ENCODE data around the gene OR51T1. TPM values are rescaled to one million over a fixed set of nuclear protein-coding genes. Genes with fewer than 3 reads are reported as not detected.

Gene OR51T1
- total and polyA plus RNA-seq, 2 experiments from 2014 or later: not detected

- Histone ChIP-seq H2AFZ (no peak overlapping the region), H3K27me3 (replicated peaks; ENCODE audit: insufficient read depth) (no peaks in the 10 kb centered on the region; the same call in 1 of the 2 replicates), H3K27ac (no peak overlapping the region), H3K4me2 (ENCODE audit: unreplicated experiment) (no peak overlapping the region), H4K20me1 (ENCODE audit: insufficient read depth) (no peaks in the 10 kb centered on the region), H3K9me2 (ENCODE audit: insufficient read depth) (no peaks in the 10 kb centered on the region; the same call in 1 of the 2 replicates), H3K9ac (no peak overlapping the region), H3K4me3 (no peak overlapping the region), H3F3A (ENCODE audit: insufficient read depth) (no peaks in the 10 kb centered on the region), H3K36me3 (ENCODE audit: low read depth) (no peaks in the 10 kb centered on the region), H3K9me3 (ENCODE audit: low read depth) (no peaks in the 10 kb centered on the region), H3K4me1 (ENCODE audit: insufficient read depth) (no peaks in the 10 kb centered on the region), H3K79me2 (ENCODE audit: insufficient read depth) (no peaks in the 10 kb centered on the region)
- 20 to 25% methylated on average over 5 of the region's 5 CpGs for WGBS, 2 experiments (ENCODE audit: low coverage in 1 of 2, low lambda C conversion rate in 2 of 2, missing lambda C conversion rate in 2 of 2)
- in situ Hi-C loops (cut with MboI): no loop called here
- DNase-seq: no peak
- TF ChIP-seq EZH2 (IDR thresholded peaks at IDR 0.05; ENCODE audit: insufficient read depth, poor library complexity, severe bottlenecking): no peak
- TF ChIP-seq EZH2phosphoT487 (IDR thresholded peaks at IDR 0.05; ENCODE audit: insufficient read depth, low read depth): no peak
Measured at GRCh38 chr11:4882543-4882942, 843 bp downstream of the OR51T1 start.

GRCh38 chr11:4884361-4884760 is 2.7 kb downstream of the OR51T1 start:
- DNase-seq: no peak
- no peaks in the 10 kb centered on the region; the same call in 1 of the 2 replicates for H3K27me3 ChIP-seq (replicated peaks; ENCODE audit: insufficient read depth)
- H3K4me3 ChIP-seq: no peak overlapping the region
- in situ Hi-C loops (cut with MboI): no loop called here
- WGBS, 2 experiments (ENCODE audit: low coverage in 1 of 2, low lambda C conversion rate in 2 of 2, missing lambda C conversion rate in 2 of 2): 18 to 22% methylated on average over 3 of the region's 3 CpGs
- H3K4me2 ChIP-seq (ENCODE audit: unreplicated experiment): no peak overlapping the region
- H3K4me1 ChIP-seq (ENCODE audit: insufficient read depth): no peaks in the 10 kb centered on the region
- no peaks in the 10 kb centered on the region for H3F3A ChIP-seq (ENCODE audit: insufficient read depth)
- no peak overlapping the region for H3K9ac ChIP-seq
- no peak overlapping the region for H3K27ac ChIP-seq
- no peaks in the 10 kb centered on the region for H4K20me1 ChIP-seq (ENCODE audit: insufficient read depth)
- TF ChIP-seq EZH2phosphoT487 (IDR thresholded peaks at IDR 0.05; ENCODE audit: insufficient read depth, low read depth) (no peak), EZH2 (IDR thresholded peaks at IDR 0.05; ENCODE audit: insufficient read depth, poor library complexity, severe bottlenecking) (no peak)
- H3K9me2 ChIP-seq (ENCODE audit: insufficient read depth): no peaks in the 10 kb centered on the region; the same call in 1 of the 2 replicates
- no peaks in the 10 kb centered on the region for H3K79me2 ChIP-seq (ENCODE audit: insufficient read depth)
- no peaks in the 10 kb centered on the region for H3K36me3 ChIP-seq (ENCODE audit: low read depth)
- no peak overlapping the region for H2AFZ ChIP-seq
- H3K9me3 ChIP-seq (ENCODE audit: low read depth): no peaks in the 10 kb centered on the region

GRCh38 chr11:4886186-4886585 is 4.5 kb downstream of the OR51T1 start:
- no peaks in the 10 kb centered on the region for H3K36me3 ChIP-seq (ENCODE audit: low read depth)
- no peak for TF ChIP-seq EZH2 (IDR thresholded peaks at IDR 0.05; ENCODE audit: insufficient read depth, poor library complexity, severe bottlenecking)
- H2AFZ ChIP-seq: no peak overlapping the region
- H4K20me1 ChIP-seq (ENCODE audit: insufficient read depth): no peaks in the 10 kb centered on the region
- in situ Hi-C loops (cut with MboI): no loop called here
- DNase-seq: no peak
- H3K27me3 ChIP-seq (replicated peaks; ENCODE audit: insufficient read depth): no peaks in the 10 kb centered on the region; the same call in 1 of the 2 replicates
- H3K27ac ChIP-seq: no peak overlapping the region
- H3K9me2 ChIP-seq (ENCODE audit: insufficient read depth): peaks cover 4% of the 10 kb centered on the region; the same call in 1 of the 2 replicates
- no peaks in the 10 kb centered on the region for H3F3A ChIP-seq (ENCODE audit: insufficient read depth)
- no peaks in the 10 kb centered on the region for H3K4me1 ChIP-seq (ENCODE audit: insufficient read depth)
- no peak overlapping the region for H3K4me2 ChIP-seq (ENCODE audit: unreplicated experiment)
- WGBS, 2 experiments (ENCODE audit: low coverage in 1 of 2, low lambda C conversion rate in 2 of 2, missing lambda C conversion rate in 2 of 2): 35 to 52% methylated on average over 3 of the region's 3 CpGs
- no peak overlapping the region for H3K9ac ChIP-seq
- no peaks in the 10 kb centered on the region for H3K9me3 ChIP-seq (ENCODE audit: low read depth)
- H3K79me2 ChIP-seq (ENCODE audit: insufficient read depth): no peaks in the 10 kb centered on the region
- H3K4me3 ChIP-seq: no peak overlapping the region

GRCh38 chr11:4887591-4887990 is 5.9 kb downstream of the OR51T1 start:
- no peak for DNase-seq
- H2AFZ ChIP-seq: no peak overlapping the region
- TF ChIP-seq EZH2 (IDR thresholded peaks at IDR 0.05; ENCODE audit: insufficient read depth, poor library complexity, severe bottlenecking) (no peak), EZH2phosphoT487 (IDR thresholded peaks at IDR 0.05; ENCODE audit: insufficient read depth, low read depth) (no peak)
- H3K9me2 ChIP-seq (ENCODE audit: insufficient read depth): peaks cover 4% of the 10 kb centered on the region; the same call in 1 of the 2 replicates
- no peaks in the 10 kb centered on the region for H3K79me2 ChIP-seq (ENCODE audit: insufficient read depth)
- no peaks in the 10 kb centered on the region for H4K20me1 ChIP-seq (ENCODE audit: insufficient read depth)
- H3K27ac ChIP-seq: no peak overlapping the region
- H3F3A ChIP-seq (ENCODE audit: insufficient read depth): peaks cover 12% of the 10 kb centered on the region
- no peak overlapping the region for H3K4me3 ChIP-seq
- no peak overlapping the region for H3K9ac ChIP-seq
- no peaks in the 10 kb centered on the region for H3K9me3 ChIP-seq (ENCODE audit: low read depth)
- no peaks in the 10 kb centered on the region for H3K36me3 ChIP-seq (ENCODE audit: low read depth)
- no peaks in the 10 kb centered on the region; the same call in 1 of the 2 replicates for H3K27me3 ChIP-seq (replicated peaks; ENCODE audit: insufficient read depth)
- WGBS, 2 experiments (ENCODE audit: low coverage in 1 of 2, low lambda C conversion rate in 2 of 2, missing lambda C conversion rate in 2 of 2): 0% methylated on average over 1 of the region's 1 CpG
- no peak overlapping the region for H3K4me2 ChIP-seq (ENCODE audit: unreplicated experiment)
- in situ Hi-C loops (cut with MboI): no loop called here
- H3K4me1 ChIP-seq (ENCODE audit: insufficient read depth): no peaks in the 10 kb centered on the region

- H4K20me1 ChIP-seq (ENCODE audit: insufficient read depth): no peaks in the 10 kb centered on the region
- no peaks in the 10 kb centered on the region for H3K4me1 ChIP-seq (ENCODE audit: insufficient read depth)
- in situ Hi-C loops (cut with MboI): no loop called here
- peaks cover 12% of the 10 kb centered on the region for H3F3A ChIP-seq (ENCODE audit: insufficient read depth)
- H3K9me3 ChIP-seq (ENCODE audit: low read depth): no peaks in the 10 kb centered on the region
- no peak for TF ChIP-seq EZH2phosphoT487 (IDR thresholded peaks at IDR 0.05; ENCODE audit: insufficient read depth, low read depth)
- no peak for TF ChIP-seq EZH2 (IDR thresholded peaks at IDR 0.05; ENCODE audit: insufficient read depth, poor library complexity, severe bottlenecking)
- 35 to 36% methylated on average over 2 of the region's 2 CpGs for WGBS, 2 experiments (ENCODE audit: low coverage in 1 of 2, low lambda C conversion rate in 2 of 2, missing lambda C conversion rate in 2 of 2)
- H3K27me3 ChIP-seq (replicated peaks; ENCODE audit: insufficient read depth): no peaks in the 10 kb centered on the region
- DNase-seq: no peak
- H3K36me3 ChIP-seq (ENCODE audit: low read depth): no peaks in the 10 kb centered on the region
- peaks cover 4% of the 10 kb centered on the region; the same call in 1 of the 2 replicates for H3K9me2 ChIP-seq (ENCODE audit: insufficient read depth)
- no peak overlapping the region for H2AFZ ChIP-seq
- H3K4me2 ChIP-seq (ENCODE audit: unreplicated experiment): no peak overlapping the region
- no peak overlapping the region for H3K4me3 ChIP-seq
- H3K27ac ChIP-seq: no peak overlapping the region
- no peak overlapping the region for H3K9ac ChIP-seq
- no peaks in the 10 kb centered on the region for H3K79me2 ChIP-seq (ENCODE audit: insufficient read depth)
Measured at GRCh38 chr11:4890279-4890678, 8.6 kb downstream of the OR51T1 start.

Data from GM23248 (cell line).